Activated CD4-positive, CD25-positive, alpha-beta regulatory T cell (primary cell): ENCODE results near the gene PLCB1.
"Not testable (repeated sequence)": the region's sequence is repeated elsewhere in the genome, so short reads cannot be mapped to it uniquely, and the experiment has no call there.

Source experiments
- DNase-seq, 4 experiments: peaks; one replicate each; lab custom pipeline; 2025; lab: John Stamatoyannopoulos, UW

PLCB1 gene

GRCh38 chr20:8443464-8444072, 311.5 kb downstream of the PLCB1 start:
- no peak for DNase-seq

- no peak for DNase-seq
Observed at GRCh38 chr20:8447262-8448120, 315.4 kb downstream of the PLCB1 start.

GRCh38 chr20:8449123-8449522, 317.1 kb downstream of the PLCB1 start:
- DNase-seq, result no peak

GRCh38 chr20:8454137-8454712, 322.2 kb downstream of the PLCB1 start:
- no peak for DNase-seq

- no peak for DNase-seq
Observed at GRCh38 chr20:8456765-8457164, 324.7 kb downstream of the PLCB1 start.

GRCh38 chr20:8457978-8458377, 325.9 kb downstream of the PLCB1 start:
- DNase-seq, result no peak

- DNase-seq, result no peak
Observed at GRCh38 chr20:8461186-8461585, 329.1 kb downstream of the PLCB1 start.

- no peak for DNase-seq
Observed at GRCh38 chr20:8464368-8464767, 332.3 kb downstream of the PLCB1 start.

GRCh38 chr20:8466781-8467180, 334.7 kb downstream of the PLCB1 start:
- not testable (repeated sequence) for DNase-seq

- no peak for DNase-seq
Observed at GRCh38 chr20:8470156-8470555, 338.1 kb downstream of the PLCB1 start.

GRCh38 chr20:8471465-8471864, 339.4 kb downstream of the PLCB1 start:
- DNase-seq, result no peak

- DNase-seq, result no peak
Observed at GRCh38 chr20:8473459-8473858, 341.4 kb downstream of the PLCB1 start.

GRCh38 chr20:8474027-8474668, 342.1 kb downstream of the PLCB1 start:
- no peak for DNase-seq

GRCh38 chr20:8476021-8476420, 344.0 kb downstream of the PLCB1 start:
- DNase-seq, result no peak

GRCh38 chr20:8480597-8480996, 348.5 kb downstream of the PLCB1 start:
- DNase-seq, result no peak

GRCh38 chr20:8487696-8488095, 355.6 kb downstream of the PLCB1 start:
- DNase-seq, result no peak

GRCh38 chr20:8489094-8489883, 357.2 kb downstream of the PLCB1 start:
- DNase-seq, result no peak

GRCh38 chr20:8490076-8490830, 358.2 kb downstream of the PLCB1 start:
- no peak for DNase-seq

- DNase-seq, result no peak
Observed at GRCh38 chr20:8492173-8492572, 360.1 kb downstream of the PLCB1 start.

- no peak for DNase-seq
Observed at GRCh38 chr20:8498571-8498970, 366.5 kb downstream of the PLCB1 start.

- no peak for DNase-seq
Observed at GRCh38 chr20:8504030-8504429, 372.0 kb downstream of the PLCB1 start.
